ENCODE data around the gene UROC1.

UROC1 gene

DNA sequence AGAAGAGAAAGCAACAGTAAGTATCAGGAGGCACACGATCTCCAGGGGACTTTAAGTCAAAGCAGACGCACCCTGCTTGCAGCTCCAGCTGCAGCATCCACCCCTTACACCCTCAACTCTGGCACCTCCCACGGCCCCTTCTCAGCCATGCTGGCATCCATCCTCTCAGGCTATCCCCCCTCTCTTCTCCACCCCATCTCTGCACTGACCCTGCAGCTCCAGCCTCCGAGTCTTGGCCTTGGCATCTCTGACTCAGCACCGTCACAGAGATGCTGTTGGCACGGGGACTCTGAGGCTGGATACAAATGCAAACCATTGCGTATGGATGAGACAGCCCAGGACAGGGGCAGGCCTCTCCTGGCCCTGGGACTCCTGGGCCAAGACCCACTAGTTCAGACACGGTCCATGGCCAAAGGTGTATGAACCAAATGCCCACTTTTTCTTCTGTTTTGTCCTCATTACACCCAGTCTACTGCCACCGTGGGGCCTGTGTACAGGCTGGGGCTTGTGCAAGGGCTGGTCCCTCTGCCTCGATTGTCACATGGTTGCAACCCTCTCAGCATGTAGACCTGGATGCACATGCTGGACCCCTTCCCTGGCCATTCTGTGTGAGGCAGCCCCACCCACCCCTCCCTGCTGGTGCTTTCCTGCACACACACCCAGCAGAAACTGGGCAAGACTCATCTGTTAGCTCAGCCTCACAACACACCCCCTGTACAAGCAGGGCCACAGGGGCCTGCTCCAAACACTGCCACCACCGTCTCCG, 23.2 kb downstream of the UROC1 start:
- no peak for TF ChIP-seq CTCF (IDR thresholded peaks at IDR 0.05; ENCODE audit: low read length, missing control alignments)
- no peak overlapping the region for H3K4me3 ChIP-seq (replicated peaks; ENCODE audit: low read depth, low read length)
- DNase-seq (ENCODE audit: low read depth): no peak

DNA sequence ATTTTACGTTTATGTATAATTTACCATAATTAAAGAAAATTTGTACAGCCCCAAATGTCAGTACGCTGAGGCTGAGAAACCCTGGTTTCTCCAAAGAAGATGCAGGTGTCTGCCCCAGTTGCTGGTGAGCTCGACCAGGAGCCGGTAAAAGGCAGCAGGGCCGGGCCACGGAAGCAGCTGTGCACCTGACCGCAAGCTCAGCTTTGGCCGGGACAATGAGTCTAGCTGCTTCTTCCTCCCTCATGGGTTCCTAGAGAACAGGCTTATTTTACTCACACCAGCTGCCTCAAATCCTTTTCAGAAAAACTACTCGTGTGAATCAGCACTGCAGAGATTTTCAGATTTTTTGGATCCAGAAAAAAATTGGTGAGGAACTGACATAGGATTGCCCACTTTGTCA, 23.8 kb downstream of the UROC1 start:
- no peak for DNase-seq (ENCODE audit: low read depth)
- no peak overlapping the region for H3K4me3 ChIP-seq (replicated peaks; ENCODE audit: low read depth, low read length)
- no peak for TF ChIP-seq CTCF (IDR thresholded peaks at IDR 0.05; ENCODE audit: low read length, missing control alignments)

- no peak for TF ChIP-seq CTCF (IDR thresholded peaks at IDR 0.05; ENCODE audit: low read length, missing control alignments)
- no peak overlapping the region for H3K4me3 ChIP-seq (replicated peaks; ENCODE audit: low read depth, low read length)
- no peak for DNase-seq (ENCODE audit: low read depth)
These were observed 24.5 kb downstream of the UROC1 start for GRCh38 chr3:126493051-126493450.

- no peak overlapping the region for H3K4me3 ChIP-seq (replicated peaks; ENCODE audit: low read depth, low read length)
- DNase-seq (ENCODE audit: low read depth): no peak
- TF ChIP-seq CTCF (IDR thresholded peaks at IDR 0.05; ENCODE audit: low read length, missing control alignments): no peak
These were observed 26.2 kb downstream of the UROC1 start for GRCh38 chr3:126491221-126492013.

- H3K4me3 ChIP-seq (replicated peaks; ENCODE audit: low read depth, low read length): no peak overlapping the region
- no peak for DNase-seq (ENCODE audit: low read depth)
- no peak for TF ChIP-seq CTCF (IDR thresholded peaks at IDR 0.05; ENCODE audit: low read length, missing control alignments)
These were observed 27.0 kb downstream of the UROC1 start for GRCh38 chr3:126490619-126491018.

DNA sequence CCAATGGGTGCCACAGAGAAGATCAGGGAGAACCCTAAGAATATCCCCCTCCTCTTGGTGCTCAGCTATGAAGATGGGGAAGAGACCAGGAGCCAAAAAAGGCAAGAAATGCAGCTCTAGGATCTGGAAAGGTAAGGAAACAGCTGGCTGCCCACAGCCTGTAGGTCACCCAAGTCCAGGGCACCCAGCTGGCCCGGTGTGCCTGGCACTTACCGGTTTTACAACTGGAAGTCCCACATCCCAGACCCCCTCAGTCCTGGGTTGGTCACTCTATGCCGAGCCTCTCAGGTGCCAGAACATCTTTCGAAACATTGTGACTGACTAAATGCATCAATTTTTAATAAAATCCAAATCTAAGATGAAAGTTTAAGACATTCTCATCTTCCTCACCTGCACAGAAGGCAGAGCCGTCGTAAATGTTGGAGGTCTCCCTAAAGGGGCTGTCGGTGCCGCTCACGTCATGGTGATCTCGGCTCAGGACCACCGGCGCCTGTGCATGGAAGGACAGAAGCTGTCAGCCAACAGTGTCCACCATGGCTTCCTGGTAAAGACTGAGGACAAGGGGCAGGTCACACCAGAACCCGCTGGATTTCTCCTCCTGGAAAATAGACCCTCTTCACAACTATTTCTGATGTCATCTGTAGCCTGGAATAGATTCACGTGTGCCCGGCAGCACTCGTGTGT, 28.5 kb downstream of the UROC1 start:
- no peak for DNase-seq (ENCODE audit: low read depth)
- TF ChIP-seq CTCF (IDR thresholded peaks at IDR 0.05; ENCODE audit: low read length, missing control alignments): no peak
- no peak overlapping the region for H3K4me3 ChIP-seq (replicated peaks; ENCODE audit: low read depth, low read length)

All from fibroblast of pulmonary artery (primary cell).